HCT116 (cell line): ENCODE data around the gene BFSP2. TPM values are rescaled to one million over a fixed set of nuclear protein-coding genes. Genes with fewer than 3 reads are reported as not detected.

Experiments used
- ATAC-seq: fragments of 200-7000 bp; cut with Tn5 transposase; 2 replicates; pipeline ENCODE4 v1.9.1; 2020; ENCODE audit warnings: mild to moderate bottlenecking, moderate library complexity
- BruUV-seq: library from RNA; stranded (reverse); fragments of 400-500 nt; replicated peaks from 2 replicates; lab custom pipeline; 2021; lab: Mats Ljungman, UMichigan
- CTCF ChIA-PET: fragments of 300-600 bp; sonication (Branson Sonifier 250); formaldehyde crosslinking; loops from one replicate; lab custom pipeline; 2021; ENCODE audit warnings: antibody characterized with exemption; lab: Charles Lee
- POLR2A ChIA-PET: fragments of 300-600, 350-600 bp; sonication (Branson Sonifier 250); formaldehyde crosslinking; loops from one replicate; lab custom pipeline; 2021; ENCODE audit warnings: antibody characterized with exemption; lab: Charles Lee
- RAD21 ChIA-PET, 2 experiments: fragments of 300-600 bp; sonication (Branson Sonifier 250); formaldehyde crosslinking; loops; one replicate each; lab custom pipeline; 2023; ENCODE audit warnings: low total read pairs in 2 of 2; ENCODE audit not compliant: uncharacterized antibody in 2 of 2, unreplicated experiment in 2 of 2, low non-redundant PET in 1 of 2; lab: Charles Lee
- DNase-seq: peaks from one replicate; pipeline ENCODE4 v3.0.0-alpha.2; 2010; ENCODE audit warnings: low read depth, low spot score
- H2AFZ ChIP-seq: fragments of 200-600 bp; shearing (Covaris generic), sonication (generic); 2 replicates; pipeline ENCODE4 v1.6.1; 2017; ENCODE audit warnings: low read depth, mixed run types, mixed read lengths, antibody characterized with exemption, low read length; ENCODE audit not compliant: poor library complexity, severe bottlenecking
- H3K27ac ChIP-seq: 2 replicates; pipeline ENCODE4 v1.5.1; 2012; ENCODE audit warnings: low read depth, low read length
- H3K27me3 ChIP-seq: fragments of 200-600 bp; sonication (generic); 2 replicates; pipeline ENCODE4 v1.6.1; 2016; ENCODE audit warnings: mixed run types, low read length, mixed read lengths; ENCODE audit not compliant: insufficient read depth
- H3K36me3 ChIP-seq, 2 experiments: fragments of 200-500 bp in 1 of 2; fragments of 200-600 bp in 1 of 2; sonication (Bioruptor generic) in 1 of 2; sonication (generic) in 1 of 2; 2 replicates each; pipeline versions ENCODE4 v1.5.1 to v1.6.1; 2014 to 2016; ENCODE audit warnings: low read length in 2 of 2, inconsistent platforms in 1 of 2, mixed read lengths in 1 of 2, mixed run types in 1 of 2; ENCODE audit not compliant: insufficient read depth in 2 of 2, control insufficient read depth in 1 of 2
- H3K4me1 ChIP-seq, 2 experiments: fragments of 200-600 bp in 1 of 2; sonication (generic) in 1 of 2; 2 replicates each; pipeline versions ENCODE4 v1.5.1 to v1.6.1; 2012 to 2017; ENCODE audit warnings: low read length in 2 of 2, inconsistent platforms in 1 of 2, mild to moderate bottlenecking in 1 of 2, mixed read lengths in 1 of 2, mixed run types in 1 of 2, moderate library complexity in 1 of 2; ENCODE audit not compliant: insufficient read depth in 2 of 2, control insufficient read depth in 1 of 2
- H3K4me2 ChIP-seq: fragments of 200-600 bp; sonication (generic); 2 replicates; pipeline ENCODE4 v1.6.1; 2017; ENCODE audit warnings: mixed run types, low read length, mixed read lengths
- H3K4me3 ChIP-seq, 2 experiments: fragments of 200-600 bp in 1 of 2; sonication (generic) in 1 of 2; replicated peaks in 1 of 2; 2 replicates each; pipeline ENCODE4 v1.5.1; 2011 to 2016; ENCODE audit warnings: low read length in 2 of 2, control low read depth in 1 of 2, low read depth in 1 of 2, mild to moderate bottlenecking in 1 of 2, mixed read lengths in 1 of 2, mixed run types in 1 of 2
- H3K79me2 ChIP-seq: fragments of 200-600 bp; sonication (generic); 2 replicates; pipeline ENCODE4 v1.6.1; 2017; ENCODE audit warnings: mild to moderate bottlenecking, mixed run types, low read length, moderate library complexity, mixed read lengths; ENCODE audit not compliant: insufficient read depth
- H3K9ac ChIP-seq: fragments of 200-600 bp; sonication (generic); 2 replicates; pipeline ENCODE4 v1.6.1; 2016; ENCODE audit warnings: low read length, mixed read lengths
- H3K9me2 ChIP-seq: fragments of 200-600 bp; sonication (generic), shearing (Covaris generic); 2 replicates; pipeline ENCODE4 v1.6.1; 2017; ENCODE audit warnings: mixed run types, mild to moderate bottlenecking, moderate library complexity; ENCODE audit not compliant: insufficient read depth
- H3K9me3 ChIP-seq, 2 experiments: fragments of 200-500 bp in 1 of 2; fragments of 200-600 bp in 1 of 2; sonication (Bioruptor generic) in 1 of 2; sonication (generic) in 1 of 2; 2 replicates each; pipeline ENCODE4 v1.6.1; 2014 to 2017; ENCODE audit warnings: low read length in 2 of 2, mixed read lengths in 2 of 2, inconsistent platforms in 1 of 2, low read depth in 1 of 2, mild to moderate bottlenecking in 1 of 2, mixed run types in 1 of 2, moderate library complexity in 1 of 2; ENCODE audit not compliant: control insufficient read depth in 1 of 2, insufficient read depth in 1 of 2
- H4K20me1 ChIP-seq: fragments of 200-600 bp; sonication (generic), shearing (Covaris generic); 2 replicates; pipeline ENCODE4 v1.6.1; 2017; ENCODE audit warnings: mixed run types, mild to moderate bottlenecking, moderate library complexity; ENCODE audit not compliant: insufficient read depth
- CBX3 ChIP-seq: IDR thresholded peaks from 2 replicates; pipeline ENCODE4 v1.6.1; 2012; ENCODE audit warnings: low read depth
- ELF1 ChIP-seq: IDR thresholded peaks from 2 replicates; pipeline ENCODE4 v1.6.1; 2012; ENCODE audit warnings: low read depth, borderline replicate concordance
- EZH2phosphoT487 ChIP-seq: fragments of 200-600 bp; IDR thresholded peaks from 2 replicates; pipeline ENCODE4 v1.6.1; 2018; ENCODE audit warnings: antibody characterized with exemption, borderline replicate concordance
- FOSL1 ChIP-seq: IDR thresholded peaks from 2 replicates; pipeline ENCODE4 v1.6.1; 2012; ENCODE audit warnings: low read depth
- JUND ChIP-seq: IDR thresholded peaks from 2 replicates; pipeline ENCODE4 v1.6.1; 2012
- POLR2A ChIP-seq: IDR thresholded peaks from 2 replicates; pipeline ENCODE4 v1.7.0; 2011; ENCODE audit warnings: borderline replicate concordance; ENCODE audit not compliant: insufficient read depth, insufficient read length; ENCODE audit errors: extremely low read depth
- RAD21 ChIP-seq: IDR thresholded peaks from 2 replicates; pipeline ENCODE4 v1.6.1; 2012; ENCODE audit warnings: low read depth, mild to moderate bottlenecking
- SRF ChIP-seq: IDR thresholded peaks from 2 replicates; pipeline ENCODE4 v1.6.1; 2012; ENCODE audit warnings: low read depth
- TCF7L2 ChIP-seq: IDR thresholded peaks from 2 replicates; pipeline ENCODE4 v1.7.0; 2011; ENCODE audit warnings: borderline replicate concordance, inconsistent platforms; ENCODE audit not compliant: insufficient read depth, insufficient read length; ENCODE audit errors: extremely low read depth
- ZFX ChIP-seq: fragments of 450-650 bp; IDR thresholded peaks from 2 replicates; pipeline ENCODE4 v1.6.1; 2017
- intact Hi-C: fragments of 100-400 bp; cut with micrococcal nuclease; formaldehyde crosslinking; loops from 2 replicates; pipeline ENCODE4 v1.10.0; 2022
- total RNA-seq: library from RNA; stranded (reverse); gene quantifications from one replicate; pipeline ENCODE4 v1.2.1, GENCODE V29; 2021; ENCODE audit not compliant: unreplicated experiment
- TF ChIP-seq, protein P1 (sequence below), 3 experiments: fragments of 200-600 bp in 1 of 3; sonication (generic) in 1 of 3; IDR thresholded peaks in 2 of 3; conservative IDR thresholded peaks in 1 of 3; 2 replicates each; pipeline ENCODE4 v1.5.1; 2012 to 2017; ENCODE audit warnings: low read depth in 2 of 3, low read length in 2 of 3, antibody characterized with exemption in 1 of 3, borderline replicate concordance in 1 of 3, control low read depth in 1 of 3, mild to moderate bottlenecking in 1 of 3, mixed read lengths in 1 of 3, mixed run types in 1 of 3, moderate library complexity in 1 of 3; ENCODE audit not compliant: insufficient read depth in 1 of 3
- TF ChIP-seq, protein P2 (sequence below): IDR thresholded peaks from 2 replicates; pipeline ENCODE4 v1.6.1; 2011; ENCODE audit warnings: mild to moderate bottlenecking, low read length, moderate library complexity; ENCODE audit not compliant: insufficient replicate concordance; ENCODE audit errors: extremely low read depth
- TF ChIP-seq, protein P3 (sequence below): IDR thresholded peaks from 2 replicates; pipeline ENCODE4 v1.6.1; 2012

Gene BFSP2
- total RNA-seq, 1 experiment from 2014 or later, result not detected

DNA sequence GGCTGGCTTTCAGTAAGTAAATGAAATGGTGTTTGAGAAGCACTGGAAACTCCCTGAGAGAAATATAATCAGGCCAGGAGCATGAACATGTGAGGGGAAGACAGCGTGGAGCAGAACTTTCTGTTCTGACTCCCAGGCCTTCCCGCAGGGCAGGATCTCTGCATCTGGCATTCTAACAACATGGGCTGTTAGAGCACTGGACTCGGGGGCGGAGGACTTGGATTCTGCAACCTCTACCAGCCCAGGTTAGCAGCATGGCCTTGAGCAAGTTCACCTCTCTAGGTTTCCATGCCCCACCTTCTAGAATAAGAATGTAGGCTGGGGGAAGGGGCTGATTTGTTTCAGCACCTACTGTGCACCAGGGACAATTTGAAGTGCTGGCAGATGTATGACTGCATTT, 12.5 kb upstream of the BFSP2 start:
- Histone ChIP-seq H3K27ac (no peak overlapping the region), H3K27me3 (peaks cover 36% of the 10 kb centered on the region), H3K79me2 (no peaks in the 10 kb centered on the region), H3K9me2 (no peaks in the 10 kb centered on the region)
- TF ChIP-seq, protein P1, sequence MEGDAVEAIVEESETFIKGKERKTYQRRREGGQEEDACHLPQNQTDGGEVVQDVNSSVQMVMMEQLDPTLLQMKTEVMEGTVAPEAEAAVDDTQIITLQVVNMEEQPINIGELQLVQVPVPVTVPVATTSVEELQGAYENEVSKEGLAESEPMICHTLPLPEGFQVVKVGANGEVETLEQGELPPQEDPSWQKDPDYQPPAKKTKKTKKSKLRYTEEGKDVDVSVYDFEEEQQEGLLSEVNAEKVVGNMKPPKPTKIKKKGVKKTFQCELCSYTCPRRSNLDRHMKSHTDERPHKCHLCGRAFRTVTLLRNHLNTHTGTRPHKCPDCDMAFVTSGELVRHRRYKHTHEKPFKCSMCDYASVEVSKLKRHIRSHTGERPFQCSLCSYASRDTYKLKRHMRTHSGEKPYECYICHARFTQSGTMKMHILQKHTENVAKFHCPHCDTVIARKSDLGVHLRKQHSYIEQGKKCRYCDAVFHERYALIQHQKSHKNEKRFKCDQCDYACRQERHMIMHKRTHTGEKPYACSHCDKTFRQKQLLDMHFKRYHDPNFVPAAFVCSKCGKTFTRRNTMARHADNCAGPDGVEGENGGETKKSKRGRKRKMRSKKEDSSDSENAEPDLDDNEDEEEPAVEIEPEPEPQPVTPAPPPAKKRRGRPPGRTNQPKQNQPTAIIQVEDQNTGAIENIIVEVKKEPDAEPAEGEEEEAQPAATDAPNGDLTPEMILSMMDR (IDR thresholded peaks at IDR 0.05 in 2 of 3, conservative IDR thresholded peaks at IDR 0.05 in 1 of 3; ENCODE audit: borderline replicate concordance in 1 of 3, insufficient read depth in 1 of 3, low read depth in 2 of 3, low read length in 2 of 3), result no peak
- TF ChIP-seq ELF1 (no peak), TCF7L2 (no peak), ZFX (no peak), SRF (no peak), FOSL1 (no peak), CBX3 (no peak), RAD21 (no peak), EZH2phosphoT487 (no peak), POLR2A (no peak), JUND (no peak)
- TF ChIP-seq, protein P2, sequence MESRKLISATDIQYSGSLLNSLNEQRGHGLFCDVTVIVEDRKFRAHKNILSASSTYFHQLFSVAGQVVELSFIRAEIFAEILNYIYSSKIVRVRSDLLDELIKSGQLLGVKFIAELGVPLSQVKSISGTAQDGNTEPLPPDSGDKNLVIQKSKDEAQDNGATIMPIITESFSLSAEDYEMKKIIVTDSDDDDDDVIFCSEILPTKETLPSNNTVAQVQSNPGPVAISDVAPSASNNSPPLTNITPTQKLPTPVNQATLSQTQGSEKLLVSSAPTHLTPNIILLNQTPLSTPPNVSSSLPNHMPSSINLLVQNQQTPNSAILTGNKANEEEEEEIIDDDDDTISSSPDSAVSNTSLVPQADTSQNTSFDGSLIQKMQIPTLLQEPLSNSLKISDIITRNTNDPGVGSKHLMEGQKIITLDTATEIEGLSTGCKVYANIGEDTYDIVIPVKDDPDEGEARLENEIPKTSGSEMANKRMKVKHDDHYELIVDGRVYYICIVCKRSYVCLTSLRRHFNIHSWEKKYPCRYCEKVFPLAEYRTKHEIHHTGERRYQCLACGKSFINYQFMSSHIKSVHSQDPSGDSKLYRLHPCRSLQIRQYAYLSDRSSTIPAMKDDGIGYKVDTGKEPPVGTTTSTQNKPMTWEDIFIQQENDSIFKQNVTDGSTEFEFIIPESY, result no peak
- TF ChIP-seq, protein P3, sequence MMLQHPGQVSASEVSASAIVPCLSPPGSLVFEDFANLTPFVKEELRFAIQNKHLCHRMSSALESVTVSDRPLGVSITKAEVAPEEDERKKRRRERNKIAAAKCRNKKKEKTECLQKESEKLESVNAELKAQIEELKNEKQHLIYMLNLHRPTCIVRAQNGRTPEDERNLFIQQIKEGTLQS, result no peak
- TF ChIP-seq, all 23 proteins: peak for 0
- DNase-seq (no peak), ATAC-seq (no peak)
- Histone ChIP-seq H2AFZ (no peak overlapping the region), H3K4me3 (no peak overlapping the region), H3K36me3 (no peaks in the 10 kb centered on the region), H3K4me2 (no peak overlapping the region), H3K9me3 (no peaks in the 10 kb centered on the region), H3K4me1 (peaks cover 6 to 16% of the 10 kb centered on the region in 2 experiments), H4K20me1 (no peaks in the 10 kb centered on the region), H3K9ac (no peak overlapping the region)
- POLR2A ChIA-PET, result no interaction called here
- intact Hi-C loops, result loop anchor here (10.0 kb wide), 3 partner anchors 583 to 1033 kb away; no protein-coding TSS in a partner anchor
- RAD21 ChIA-PET, result no interaction called here
- CTCF ChIA-PET, result interaction anchor here (1.0 to 3.0 kb wide), 2 partner anchors 48 to 656 kb away, joined by 3 to 9 read pairs; no protein-coding TSS in a partner anchor
- no TSS peak for BruUV-seq
